ENCODE results near the gene SPATA3.
"Not testable (repeated sequence)": the region's sequence is repeated elsewhere in the genome, so short reads cannot be mapped to it uniquely, and the experiment has no call there.

Gene SPATA3

DNA sequence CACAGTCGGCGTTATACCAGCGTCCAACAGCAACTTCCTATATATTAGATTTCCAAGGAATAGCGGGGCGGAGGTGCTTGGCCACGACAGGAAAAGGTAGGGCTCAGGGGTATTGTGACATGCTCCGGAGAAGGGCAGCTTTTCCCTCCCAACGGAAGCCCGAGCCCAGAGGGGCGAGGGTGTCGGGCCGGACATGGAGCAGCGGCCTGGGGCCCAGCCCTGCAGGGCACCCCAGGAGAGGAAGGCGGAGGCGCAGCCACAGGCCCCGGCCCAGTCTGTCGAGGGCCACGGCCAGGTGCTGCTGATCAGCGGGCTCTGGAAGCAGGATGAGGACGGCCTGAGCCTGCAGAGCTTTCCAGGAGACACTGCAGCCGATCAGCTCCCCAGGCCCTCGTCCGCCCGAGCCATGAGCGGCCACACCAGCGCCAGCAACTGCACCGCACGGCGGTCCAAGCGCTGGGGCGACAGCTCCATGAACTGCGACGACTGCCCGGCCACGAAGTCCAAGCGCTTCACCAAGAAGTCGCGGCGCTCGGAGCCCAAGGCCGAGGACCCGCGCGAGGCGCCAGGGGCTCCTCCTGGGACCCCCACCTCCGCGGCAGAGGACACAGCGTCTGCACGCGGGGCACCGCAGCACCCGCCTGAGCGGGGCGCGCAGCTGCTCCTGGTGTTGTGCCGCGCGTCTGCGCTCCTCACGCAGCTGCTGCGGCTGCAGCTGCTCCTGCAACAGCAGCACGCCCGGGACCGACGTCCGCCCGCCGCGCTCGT, 5.6 kb upstream of the SPATA3 start:
- FAIRE-seq (no peak), DNase-seq (ENCODE audit: insufficient read length, low spot score) (no peak)

DNA sequence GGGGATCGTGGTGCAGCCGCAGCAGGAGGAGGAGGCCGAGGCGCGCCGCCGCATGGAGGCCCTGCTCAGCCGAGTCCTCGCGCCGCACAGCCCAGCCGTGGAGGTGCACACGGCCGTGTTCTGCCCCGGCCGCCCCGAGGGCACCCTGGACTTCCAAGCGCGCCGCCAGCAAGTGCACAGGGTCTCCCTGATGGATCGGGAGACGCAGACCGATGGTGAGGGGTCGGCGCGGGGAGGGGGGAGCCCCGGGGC, 5.1 kb upstream of the SPATA3 start:
- DNase-seq (ENCODE audit: insufficient read length, low spot score) = no peak
- FAIRE-seq = no peak

- DNase-seq (ENCODE audit: insufficient read length, low spot score) = no peak
- FAIRE-seq = no peak
These were observed 4.3 kb upstream of the SPATA3 start for GRCh38 chr2:230991598-230991997.

DNA sequence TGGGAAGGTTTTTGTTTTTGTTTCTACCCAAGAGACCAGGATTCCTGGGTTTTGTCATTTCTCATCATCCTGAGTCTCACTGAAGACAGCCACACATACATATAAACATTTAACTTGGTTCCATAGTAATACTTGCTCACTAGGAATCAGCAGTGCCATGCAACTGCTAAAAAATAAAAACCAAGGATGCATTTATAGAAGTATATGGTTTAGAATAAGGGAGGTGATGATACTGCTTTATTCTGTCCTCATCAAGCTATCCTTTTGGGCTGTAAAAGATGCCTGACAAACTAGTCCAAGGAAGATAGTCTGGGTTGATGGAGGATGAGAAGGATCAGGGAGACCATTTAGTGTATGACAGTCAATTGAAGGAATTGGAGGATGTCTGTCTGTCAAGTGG, 740 bp downstream of the SPATA3 start:
- FAIRE-seq = no peak
- DNase-seq (ENCODE audit: insufficient read length, low spot score) = no peak

DNA sequence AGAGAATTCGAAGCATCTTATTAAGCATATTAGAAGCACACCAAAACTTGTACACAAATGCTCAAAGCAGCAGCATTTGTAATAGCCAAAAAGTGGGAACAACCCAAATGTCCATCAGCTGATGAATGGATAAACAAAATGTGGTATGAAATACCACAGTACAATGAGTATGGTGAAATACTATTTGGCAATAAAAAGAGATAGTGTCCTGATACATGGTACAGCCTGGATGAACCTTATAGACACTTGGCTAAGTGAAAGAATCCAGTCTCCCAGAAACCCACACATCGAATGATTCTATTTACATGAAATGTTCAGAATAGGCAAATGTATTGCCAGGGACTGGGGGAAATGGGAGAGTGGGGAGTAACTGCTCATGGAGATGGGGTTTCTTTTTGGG, 3.0 kb downstream of the SPATA3 start:
- no peak for FAIRE-seq
- DNase-seq (ENCODE audit: insufficient read length, low spot score) = no peak

DNA sequence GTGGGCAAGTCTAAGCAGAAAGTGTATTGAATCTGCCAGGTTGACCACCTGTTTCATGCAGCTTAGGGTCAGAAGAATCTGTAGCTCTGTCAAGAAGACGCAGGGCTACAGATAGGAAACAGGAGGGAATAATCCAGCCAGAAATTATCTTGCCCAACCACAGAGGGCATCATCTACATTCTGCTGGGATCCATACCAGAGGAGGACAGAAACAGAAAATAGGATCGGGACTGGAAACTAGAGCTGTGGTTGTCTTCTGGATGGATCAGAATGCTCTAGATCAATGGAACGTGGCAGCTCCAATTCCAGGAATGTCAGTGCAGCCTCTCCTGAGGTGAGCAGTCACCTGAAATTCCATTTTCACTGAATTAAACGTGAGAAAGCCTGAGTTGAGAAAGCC, 3.6 kb downstream of the SPATA3 start:
- FAIRE-seq = no peak

DNA sequence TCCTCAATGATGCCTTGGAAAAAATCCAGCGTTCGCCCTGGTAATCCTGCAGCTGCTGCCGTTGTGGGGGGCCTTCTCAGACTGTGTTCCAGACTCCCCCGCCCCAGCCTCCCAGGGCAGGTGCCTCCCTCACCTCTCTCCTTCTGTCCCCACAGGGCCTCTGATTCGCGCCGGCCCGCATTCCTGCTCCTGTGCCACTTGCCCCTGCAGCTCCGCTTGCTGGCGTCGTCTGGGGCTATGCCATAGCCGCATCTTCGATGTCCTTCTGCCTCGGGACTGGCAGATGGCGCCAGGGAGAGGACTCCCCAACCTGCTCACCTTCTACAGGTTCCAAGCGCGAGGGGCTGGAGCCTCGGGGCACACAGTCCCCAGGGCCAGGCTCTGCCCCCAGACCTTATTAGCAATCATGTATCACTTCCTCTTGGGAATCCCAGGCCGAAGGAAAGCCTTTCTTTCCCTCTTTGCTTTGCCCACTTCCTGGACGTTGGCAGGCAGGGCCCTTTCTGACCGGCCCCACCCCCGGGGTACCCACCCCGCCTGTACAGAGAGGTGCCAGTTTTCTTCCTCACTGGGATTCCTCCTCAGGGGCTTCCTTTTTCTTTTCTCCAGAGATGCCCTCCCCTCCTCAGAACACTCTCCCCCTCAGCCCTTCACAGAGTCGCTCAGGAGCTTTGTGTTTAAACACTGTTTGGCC, 4.4 kb downstream of the SPATA3 start:
- FAIRE-seq = no peak
- DNase-seq (ENCODE audit: insufficient read length, low spot score) = no peak

More for the DNA sequence above, 3.6 kb downstream of the SPATA3 start:
- no peak for DNase-seq (ENCODE audit: insufficient read length, low spot score)

DNA sequence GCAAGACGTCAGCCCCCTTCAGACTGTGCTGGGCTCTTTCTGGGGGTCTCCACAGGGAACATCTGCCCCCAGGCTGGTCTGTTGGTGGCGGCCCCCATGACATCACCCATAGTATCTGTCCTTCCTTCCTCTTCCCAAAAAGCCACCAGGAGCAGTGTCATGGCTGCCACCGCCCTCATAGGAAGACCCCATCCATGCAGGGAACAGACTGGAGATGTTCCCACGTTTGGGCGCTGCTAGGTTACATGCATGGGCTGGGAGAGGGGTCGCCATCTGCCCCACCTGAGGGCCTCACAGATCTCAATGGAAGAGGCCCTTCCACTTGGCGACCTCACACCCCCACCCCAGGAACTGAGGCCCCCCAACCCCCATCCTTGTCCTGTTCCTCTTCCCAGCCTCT, 5.1 kb downstream of the SPATA3 start:
- DNase-seq (ENCODE audit: insufficient read length, low spot score) (no peak), FAIRE-seq (no peak)

GRCh38 chr2:231001921-231002320, 6.0 kb downstream of the SPATA3 start:
- DNase-seq (ENCODE audit: insufficient read length, low spot score) (no peak), FAIRE-seq (no peak)

DNA sequence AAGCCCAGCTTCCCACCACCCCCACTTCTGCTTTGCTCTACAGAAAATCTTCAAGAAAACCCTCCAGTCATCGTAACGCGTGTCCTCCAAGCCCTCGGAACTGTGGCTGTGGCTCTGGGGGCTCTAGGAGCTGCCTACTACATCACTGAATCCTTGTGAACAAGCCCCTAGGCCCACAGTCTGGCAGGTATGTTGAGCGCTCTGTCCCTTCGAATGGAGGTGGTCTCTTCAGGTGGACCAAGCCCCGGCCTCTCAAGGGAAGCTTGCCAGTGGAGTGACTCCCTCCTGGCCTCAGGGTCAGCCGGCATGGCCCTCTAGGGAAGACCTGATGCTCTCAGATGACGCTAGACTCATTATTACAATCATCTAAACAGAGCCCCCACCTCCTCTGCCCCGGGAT, 6.7 kb downstream of the SPATA3 start:
- DNase-seq (ENCODE audit: insufficient read length, low spot score) = no peak
- no peak for FAIRE-seq

DNA sequence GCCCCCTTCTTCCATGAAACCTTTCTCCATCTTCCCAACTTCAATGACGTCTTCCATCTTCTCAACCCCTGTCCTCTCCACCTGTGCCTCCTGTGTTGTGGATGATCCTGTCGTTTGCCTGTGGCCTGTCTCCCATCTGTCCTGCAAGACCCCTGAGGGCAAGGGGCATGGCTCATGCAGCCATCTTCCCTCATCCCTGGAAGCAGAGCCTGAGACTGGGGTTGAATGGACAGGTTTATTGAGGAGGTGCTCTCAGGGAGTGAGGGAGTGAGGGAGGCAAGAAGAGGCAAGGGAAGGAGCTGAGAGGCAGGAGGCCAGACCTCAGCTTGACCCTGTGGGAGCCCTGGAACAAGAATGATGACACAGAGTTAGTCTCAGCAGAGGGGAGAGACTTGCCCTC, 7.3 kb downstream of the SPATA3 start:
- DNase-seq (ENCODE audit: insufficient read length, low spot score) (no peak), FAIRE-seq (no peak)

- not testable (repeated sequence) for FAIRE-seq; DNase-seq (ENCODE audit: insufficient read length, low spot score)
These were observed 9.0 kb downstream of the SPATA3 start for GRCh38 chr2:231004930-231005329.

GRCh38 chr2:231007286-231008098, 11.6 kb downstream of the SPATA3 start:
- FAIRE-seq = no peak
- DNase-seq (ENCODE audit: insufficient read length, low spot score) = no peak

- DNase-seq (ENCODE audit: insufficient read length, low spot score) = no peak
- FAIRE-seq = no peak
These were observed 12.2 kb downstream of the SPATA3 start for GRCh38 chr2:231008131-231008530.

DNA sequence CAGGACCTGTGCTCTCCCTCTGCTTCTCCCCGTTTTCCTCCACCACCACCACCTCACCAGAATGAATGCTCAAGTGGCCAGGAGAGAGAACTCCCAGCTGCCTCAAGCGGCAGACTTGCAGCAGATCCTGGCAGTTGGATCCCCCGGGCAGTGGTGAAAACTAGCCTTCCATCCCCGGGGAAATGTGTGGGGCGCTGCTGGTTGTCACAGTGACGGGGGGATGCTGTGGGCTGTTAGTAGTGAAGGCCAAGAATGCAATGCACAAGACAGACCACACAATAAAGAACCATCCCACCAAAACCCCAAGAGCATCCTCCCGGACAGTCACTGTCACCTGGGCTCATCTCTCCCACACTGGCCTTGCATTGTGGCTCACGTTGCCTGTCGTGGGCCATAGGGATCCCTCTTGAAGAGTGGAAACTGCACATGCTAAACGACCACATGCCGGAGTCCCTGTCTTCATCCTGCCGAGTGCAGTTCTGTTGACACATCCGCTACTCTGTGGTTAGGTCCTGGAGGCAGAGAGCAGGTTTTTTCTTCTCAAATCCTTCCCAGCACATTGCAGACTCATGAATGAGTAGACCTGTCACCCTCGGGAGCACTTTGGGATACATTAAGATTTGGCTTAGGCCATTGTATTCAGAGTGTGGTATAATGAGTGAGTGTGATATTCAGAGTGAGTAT, 13.5 kb downstream of the SPATA3 start:
- FAIRE-seq = no peak
- no peak for DNase-seq (ENCODE audit: insufficient read length, low spot score)

- FAIRE-seq (no peak), DNase-seq (ENCODE audit: insufficient read length, low spot score) (no peak)
These were observed 14.3 kb downstream of the SPATA3 start for GRCh38 chr2:231010201-231010730.

- FAIRE-seq (no peak), DNase-seq (ENCODE audit: insufficient read length, low spot score) (no peak)
These were observed 15.6 kb downstream of the SPATA3 start for GRCh38 chr2:231011526-231011925.

GRCh38 chr2:231012463-231012862, 16.5 kb downstream of the SPATA3 start:
- FAIRE-seq (no peak), DNase-seq (ENCODE audit: insufficient read length, low spot score) (no peak)

DNA sequence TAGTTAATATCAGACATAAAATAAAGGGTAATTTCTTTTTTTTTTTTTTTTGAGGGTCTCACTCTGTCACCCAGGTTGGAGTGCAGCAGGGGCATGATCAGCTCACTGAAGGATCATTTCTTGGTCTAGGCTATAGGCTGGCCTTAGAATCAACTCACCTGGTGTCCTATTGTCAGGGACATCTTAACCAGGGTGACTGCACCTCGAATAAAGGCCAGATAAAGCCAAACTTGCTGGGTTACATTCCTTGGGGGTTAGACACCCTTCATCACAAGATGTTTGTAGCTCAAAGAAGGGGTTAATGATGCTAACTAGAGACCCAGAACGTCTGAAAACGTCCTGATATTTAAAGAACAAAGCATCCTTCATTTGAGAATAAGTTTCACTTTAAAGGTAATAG, 17.9 kb downstream of the SPATA3 start:
- no peak for FAIRE-seq
- no peak for DNase-seq (ENCODE audit: insufficient read length, low spot score)

DNA sequence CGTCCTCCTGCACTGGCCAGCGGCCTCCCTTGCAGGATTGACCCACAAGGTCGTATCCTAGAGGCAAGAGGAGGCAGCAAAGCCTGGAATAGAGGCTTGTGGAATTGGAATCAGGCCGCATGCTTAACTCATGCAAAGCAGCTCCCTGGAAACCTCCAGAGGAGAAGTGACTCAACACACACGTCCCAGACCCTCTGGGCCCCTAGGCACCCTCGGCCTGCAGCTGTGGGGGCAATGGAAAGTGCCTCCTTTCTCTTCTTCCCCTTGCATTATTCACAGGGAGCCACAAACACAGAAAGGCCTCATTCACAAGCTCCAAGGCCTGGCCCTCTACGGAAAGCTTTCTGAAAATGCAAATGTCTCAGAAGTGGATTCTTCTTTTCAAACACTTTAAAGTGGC, 19.6 kb downstream of the SPATA3 start:
- FAIRE-seq = no peak

DNA sequence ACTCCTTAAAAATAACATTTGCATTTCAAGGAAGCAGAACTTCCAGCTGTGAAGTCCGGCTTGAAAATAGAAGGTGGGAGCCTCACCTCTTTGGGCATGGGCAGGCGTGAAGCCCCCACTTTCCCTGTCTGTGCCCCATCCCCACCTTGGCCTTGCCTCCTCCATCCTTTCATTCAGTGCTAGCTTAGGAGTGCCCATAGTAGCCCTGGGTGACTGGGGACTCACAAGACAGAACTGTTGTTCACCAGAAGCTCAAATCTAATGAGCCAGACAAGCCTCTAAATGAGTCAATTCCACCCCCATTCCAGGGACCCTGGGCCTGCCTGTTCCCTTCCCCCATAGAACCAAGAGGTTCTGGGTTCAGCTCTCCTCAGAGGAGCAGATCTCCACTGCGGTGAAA, 20.0 kb downstream of the SPATA3 start:
- DNase-seq (ENCODE audit: insufficient read length, low spot score) (no peak), FAIRE-seq (no peak)

More for the DNA sequence above, 19.6 kb downstream of the SPATA3 start:
- no peak for DNase-seq (ENCODE audit: insufficient read length, low spot score)

Measured in GM19239 (cell line).